HG02763 (cell line): ENCODE data around the gene PCK2.

Experiments used
- ATAC-seq: cut with Tn5 transposase; IDR thresholded peaks from one replicate; pipeline ENCODE4 v1.9.1; 2021; ENCODE audit warnings: mild to moderate bottlenecking, moderate library complexity; ENCODE audit not compliant: unreplicated experiment

Gene PCK2

DNA sequence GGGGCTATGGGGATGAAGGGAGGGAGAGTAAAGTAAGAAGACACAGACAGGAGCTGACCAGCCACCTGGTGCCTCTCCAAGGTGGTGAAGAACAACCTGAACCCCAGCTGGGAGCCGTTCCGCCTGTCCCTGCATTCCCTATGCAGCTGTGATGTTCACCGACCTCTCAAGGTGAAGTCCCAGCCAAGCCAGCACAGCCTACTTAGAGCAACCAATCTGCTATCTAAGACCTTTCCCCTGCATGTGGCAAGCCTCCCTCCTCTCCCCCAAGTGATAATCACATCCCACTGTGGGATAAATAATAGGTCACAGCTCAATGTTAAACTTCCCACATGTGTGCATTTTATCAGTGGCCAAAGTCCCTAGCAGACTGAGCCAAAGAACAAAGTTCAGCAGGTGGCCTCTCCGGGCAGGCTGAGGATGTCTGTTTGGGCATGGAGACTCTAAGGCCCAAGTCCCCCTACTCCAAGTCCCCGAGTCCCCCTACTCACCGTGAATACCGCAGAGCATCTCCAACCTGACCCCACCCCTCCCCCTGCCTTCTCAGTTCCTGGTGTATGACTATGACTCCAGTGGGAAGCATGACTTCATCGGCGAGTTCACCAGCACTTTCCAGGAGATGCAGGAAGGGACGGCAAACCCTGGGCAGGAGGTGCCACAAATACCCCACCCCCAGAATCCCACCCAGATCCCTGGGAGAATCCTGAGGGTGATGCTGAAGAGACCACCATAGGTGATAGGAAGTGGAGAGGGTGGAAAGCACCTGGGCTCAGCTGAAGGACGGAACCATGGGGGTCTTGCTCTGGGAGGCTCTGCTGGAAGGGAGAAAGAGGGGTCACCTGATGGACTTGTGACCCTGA is 19.3 kb upstream of the PCK2 start:
- ATAC-seq: no peak

DNA sequence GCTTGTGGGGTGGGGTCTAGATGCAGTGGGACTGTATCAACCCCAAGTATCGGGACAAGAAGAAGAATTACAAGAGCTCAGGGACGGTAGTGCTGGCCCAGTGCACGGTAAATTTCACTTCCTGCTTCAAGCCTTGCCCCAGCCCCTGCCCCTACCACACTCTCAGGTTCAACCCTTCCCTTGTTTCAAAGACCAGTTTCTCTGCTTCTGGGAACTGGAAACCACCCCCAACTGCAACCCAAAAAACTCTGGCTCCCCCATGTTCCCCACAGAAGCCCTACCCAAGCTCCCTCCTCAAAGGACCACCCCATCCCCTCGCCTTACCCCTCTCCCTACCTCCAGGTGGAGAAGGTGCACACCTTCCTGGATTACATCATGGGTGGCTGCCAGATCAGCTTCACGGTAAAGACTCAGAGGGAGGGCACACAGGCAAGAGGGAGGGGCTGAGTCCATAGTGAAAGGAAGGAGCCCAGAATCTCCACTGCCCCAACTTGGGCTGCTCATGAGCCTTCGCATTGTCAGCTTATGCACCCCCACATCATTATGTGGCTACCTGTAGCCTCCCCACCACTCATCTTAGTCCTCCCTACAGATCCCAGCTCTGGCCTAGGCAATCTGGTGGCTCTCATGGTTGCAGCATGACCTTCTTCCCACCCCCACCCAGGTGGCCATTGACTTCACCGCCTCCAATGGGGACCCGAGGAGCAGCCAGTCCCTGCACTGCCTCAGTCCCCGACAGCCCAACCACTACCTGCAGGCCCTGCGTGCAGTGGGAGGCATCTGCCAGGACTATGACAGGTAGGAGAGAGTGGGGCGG is 18.4 kb upstream of the PCK2 start:
- ATAC-seq: no peak

DNA sequence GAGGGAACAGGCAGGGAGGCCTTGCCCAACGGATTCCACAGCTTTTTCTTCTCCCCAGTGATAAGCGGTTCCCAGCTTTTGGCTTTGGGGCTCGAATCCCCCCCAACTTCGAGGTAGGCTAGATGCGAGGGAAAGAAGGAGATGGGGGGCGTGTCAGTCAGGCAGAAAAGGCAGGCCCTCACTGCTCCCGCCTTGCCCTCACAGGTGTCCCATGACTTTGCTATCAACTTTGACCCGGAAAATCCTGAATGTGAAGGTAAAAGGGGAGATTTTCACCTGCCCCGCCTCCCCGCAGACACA is 17.9 kb upstream of the PCK2 start:
- no peak for ATAC-seq

DNA sequence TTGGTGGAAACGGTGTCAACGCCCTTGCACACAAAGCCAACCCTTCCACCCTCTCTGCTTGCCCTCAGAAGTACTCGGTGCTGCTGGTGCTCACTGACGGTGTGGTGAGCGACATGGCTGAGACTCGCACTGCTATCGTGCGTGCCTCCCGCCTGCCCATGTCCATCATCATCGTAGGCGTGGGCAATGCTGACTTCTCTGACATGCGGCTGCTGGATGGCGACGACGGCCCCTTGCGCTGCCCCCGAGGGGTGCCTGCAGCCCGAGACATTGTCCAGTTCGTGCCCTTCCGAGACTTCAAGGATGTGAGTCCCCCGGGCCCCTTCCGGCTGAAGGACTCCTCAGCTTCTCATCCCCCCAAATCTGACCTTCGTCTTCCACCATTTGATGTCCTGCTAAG is 17.0 kb upstream of the PCK2 start:
- no peak for ATAC-seq

DNA sequence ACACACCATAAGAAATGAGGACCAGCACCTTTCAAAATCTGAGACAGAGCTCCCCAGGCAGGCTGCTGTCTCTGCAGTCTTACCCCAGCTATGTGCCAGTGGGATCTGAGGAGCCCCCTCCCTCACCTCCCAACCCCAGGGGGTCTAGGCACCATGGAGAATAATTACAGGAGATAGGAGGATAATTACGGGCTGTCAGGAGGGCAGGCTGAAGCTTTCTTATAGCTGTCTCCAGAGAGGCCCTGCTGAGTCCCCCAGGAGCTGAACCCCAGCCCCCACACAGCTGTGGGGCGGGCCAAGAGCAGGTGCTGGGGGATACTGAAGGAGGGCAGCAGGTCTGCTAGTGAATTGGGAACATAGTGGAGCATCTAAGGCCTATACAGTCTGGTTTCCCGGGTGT is 16.0 kb upstream of the PCK2 start:
- ATAC-seq: no peak

DNA sequence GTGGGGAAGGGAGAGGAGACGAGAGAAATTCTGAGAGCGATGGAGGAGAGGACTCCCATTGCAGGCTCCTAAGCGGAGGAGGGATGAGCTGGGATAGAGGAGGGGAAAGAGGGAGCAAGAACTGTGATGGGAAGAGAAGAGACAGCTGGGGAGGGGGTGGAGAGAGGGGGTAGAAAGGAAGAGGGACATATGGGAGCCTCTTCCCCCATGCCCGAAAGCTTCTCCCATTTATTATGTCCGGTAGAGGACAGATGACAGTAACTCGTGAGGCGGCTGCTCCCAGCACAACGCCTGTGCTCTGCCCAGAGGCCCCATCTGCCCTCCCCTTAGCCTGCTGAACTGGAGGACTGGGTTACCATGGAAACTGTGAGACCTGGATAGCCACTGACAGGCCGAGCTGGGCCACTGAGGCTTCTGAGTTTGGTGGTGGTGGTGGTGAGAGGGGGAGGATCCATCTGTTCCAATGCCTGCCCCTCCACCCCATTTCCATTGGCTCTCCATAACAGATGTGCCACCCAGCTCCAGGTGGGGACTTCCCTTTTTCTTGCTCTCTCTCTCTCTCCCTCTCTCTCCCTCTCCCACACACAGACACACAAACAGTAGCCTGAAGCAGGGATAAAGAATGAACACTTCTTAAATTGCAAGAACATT is 14.5 kb upstream of the PCK2 start:
- ATAC-seq: no peak

DNA sequence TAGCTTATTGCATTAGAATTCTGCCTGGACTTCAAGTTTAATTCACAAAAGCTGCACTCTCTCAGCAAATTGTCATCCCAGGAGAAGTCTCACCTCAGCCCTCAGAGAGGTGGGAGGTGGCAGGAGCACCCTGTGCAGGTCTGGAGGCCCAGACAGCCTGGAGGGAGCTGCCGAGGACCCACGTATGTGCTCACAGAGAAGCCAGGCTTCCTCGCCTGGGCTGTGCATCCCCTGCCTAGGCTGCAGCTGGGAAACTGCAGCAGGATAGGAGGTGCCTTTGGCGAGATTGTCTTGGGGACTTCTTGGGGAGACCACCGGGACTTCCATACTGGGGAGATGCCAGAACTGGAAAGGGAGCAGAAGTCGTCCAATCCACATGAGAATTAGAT is 14.0 kb upstream of the PCK2 start:
- no peak for ATAC-seq

DNA sequence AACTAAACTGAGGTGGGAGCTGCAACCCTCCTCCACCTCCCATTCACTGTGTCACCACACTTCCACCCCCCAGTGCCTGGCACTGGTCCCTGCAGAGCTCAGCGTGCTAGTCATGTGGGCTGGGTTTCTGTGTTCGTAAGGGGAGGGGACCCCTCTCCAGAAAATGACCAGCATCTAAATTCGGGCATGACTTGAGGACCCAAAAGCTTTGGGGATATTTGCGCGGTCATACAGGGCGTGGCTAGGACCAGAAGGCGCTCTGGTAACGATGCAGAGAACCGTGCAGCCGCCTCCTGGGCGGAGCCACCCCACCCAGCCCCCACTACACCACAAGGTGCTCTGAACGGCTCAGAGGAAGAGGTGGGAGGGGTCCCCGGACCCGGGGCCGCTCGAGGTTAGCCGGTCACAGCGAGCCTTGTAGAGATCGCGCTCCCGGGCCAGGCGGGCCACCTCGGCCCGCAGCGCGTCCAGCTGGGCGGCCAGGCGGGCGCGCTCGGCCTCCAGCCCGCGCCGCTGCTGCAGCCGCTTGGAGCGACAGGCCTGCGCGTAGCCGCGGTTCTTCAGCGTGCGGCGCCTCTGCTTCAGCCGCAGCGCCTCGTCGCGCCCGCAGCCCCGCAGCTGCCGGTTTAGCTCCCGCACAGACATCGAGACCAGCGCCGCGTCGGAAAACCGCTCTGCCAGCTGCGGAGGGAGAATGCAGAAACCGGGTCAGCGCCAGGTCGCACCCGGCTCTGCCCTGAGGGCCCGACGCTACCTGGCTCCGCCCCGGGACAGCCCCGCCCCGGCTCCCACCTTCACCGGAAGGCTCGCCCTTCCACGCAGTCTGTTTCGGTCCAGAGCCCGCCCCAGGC is 13.0 kb upstream of the PCK2 start:
- peak; percentile 89 for ATAC-seq

DNA sequence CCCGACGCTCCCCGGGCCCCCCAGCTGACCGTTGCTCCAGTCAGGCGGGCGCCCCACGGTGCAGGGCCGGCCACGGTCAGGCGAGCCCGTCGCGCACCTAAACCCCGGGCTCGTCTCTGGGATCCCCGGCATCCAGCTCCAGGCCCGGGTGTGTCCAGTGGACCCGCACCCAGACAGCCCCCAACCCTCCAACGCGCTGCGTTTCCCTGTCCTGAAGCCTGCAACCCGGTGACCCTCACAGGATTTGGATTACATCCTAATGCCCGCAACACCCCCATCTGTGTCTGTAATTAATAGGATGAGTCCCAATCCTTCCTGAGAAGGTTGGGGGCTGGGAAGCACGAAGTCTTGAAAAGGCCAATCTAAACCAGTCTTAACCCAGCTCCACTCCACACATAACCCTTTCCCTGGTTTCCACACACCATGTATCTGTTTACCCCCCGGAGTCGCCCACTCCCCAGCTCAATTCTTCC is 12.3 kb upstream of the PCK2 start:
- ATAC-seq: no peak

DNA sequence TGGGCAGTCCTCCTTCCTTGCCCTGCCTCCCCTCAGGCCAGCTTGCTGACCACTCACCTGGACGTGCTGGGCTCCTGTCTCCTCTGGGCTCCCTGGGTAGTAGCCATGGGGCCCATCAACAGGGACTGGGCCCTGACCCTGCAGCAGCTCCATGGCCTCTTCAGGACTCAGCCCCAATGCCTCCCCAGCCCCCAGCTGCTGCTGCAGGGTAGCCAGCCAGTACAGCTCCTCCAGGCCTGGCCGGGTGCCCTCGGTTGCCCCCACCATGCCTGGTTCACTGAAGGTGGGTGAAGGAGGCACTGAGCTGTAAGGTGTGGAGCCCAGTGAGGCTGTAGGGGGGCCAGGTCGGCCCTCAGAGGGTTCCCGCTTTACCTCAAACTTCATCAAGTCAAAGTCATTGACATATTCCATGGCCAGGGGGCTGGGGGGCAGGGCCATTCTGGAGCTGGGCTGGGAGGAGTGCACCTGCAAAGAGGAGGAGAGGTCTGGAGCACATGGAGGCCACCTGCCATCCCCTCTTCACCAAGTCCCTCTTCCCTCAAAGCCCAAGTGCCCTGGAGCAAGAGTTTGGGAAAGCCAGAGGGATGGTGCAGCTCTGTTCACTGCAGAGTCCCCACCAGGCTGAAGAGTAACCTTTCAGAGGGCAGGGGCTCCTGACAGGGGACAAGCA is 11.6 kb upstream of the PCK2 start:
- no peak for ATAC-seq

DNA sequence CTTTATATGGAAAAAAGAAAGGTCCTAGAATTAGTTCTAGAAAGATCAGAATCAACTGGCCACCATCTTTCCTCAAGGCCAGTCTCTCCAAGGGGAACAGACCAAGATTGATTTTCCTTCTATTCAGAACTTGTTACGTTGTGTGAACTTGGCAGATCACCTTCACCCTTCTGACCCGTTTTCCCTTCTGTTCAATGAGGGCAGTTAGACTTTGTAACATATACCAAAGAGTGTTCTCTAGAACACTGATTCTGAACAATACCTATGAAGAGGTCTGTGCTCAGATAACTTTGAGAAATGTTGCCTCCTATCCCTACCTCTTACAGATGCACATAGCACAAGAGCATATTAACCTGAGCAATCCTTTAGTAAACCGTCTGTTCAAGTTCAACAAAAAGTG is 10.6 kb upstream of the PCK2 start:
- no peak for ATAC-seq

DNA sequence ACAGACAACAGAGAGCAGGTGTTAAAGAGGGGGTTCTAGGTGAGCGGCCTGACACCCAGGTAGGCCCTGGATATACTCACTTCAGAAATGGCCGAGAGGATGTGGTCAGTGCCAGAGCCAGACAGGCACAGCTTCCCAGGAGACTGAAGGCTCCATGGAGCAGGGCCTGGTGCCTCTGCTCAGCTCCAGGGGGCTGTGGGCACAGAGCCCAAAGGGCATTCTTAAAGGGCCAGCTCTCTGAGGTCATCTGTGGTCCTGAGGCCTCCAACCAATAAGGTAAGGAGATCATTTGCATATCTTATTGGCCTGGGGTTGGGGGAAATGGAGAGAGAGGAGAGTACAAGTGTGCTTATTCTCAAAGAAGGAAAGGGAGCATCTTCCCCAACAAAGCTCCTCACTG is 9.7 kb upstream of the PCK2 start:
- no peak for ATAC-seq

DNA sequence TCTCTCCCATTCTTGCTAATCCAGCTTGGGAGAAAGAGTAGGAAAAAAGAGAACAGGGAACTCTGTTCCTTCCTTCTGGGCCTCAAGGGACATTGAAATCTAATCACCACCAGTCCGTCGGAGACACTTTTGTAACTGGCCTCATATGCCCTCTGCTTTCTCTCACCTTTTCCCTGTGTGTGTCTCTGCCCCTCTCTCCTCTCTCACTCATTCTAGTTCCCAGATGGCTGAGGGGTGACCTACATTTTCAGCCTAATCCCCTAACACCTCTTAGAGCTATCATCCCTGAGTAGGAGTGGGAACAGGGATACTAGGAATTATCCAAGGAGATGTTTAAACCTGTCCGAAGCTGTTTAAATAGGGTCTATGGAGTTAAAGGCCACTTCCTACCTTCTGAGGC is 8.9 kb upstream of the PCK2 start:
- ATAC-seq: no peak

DNA sequence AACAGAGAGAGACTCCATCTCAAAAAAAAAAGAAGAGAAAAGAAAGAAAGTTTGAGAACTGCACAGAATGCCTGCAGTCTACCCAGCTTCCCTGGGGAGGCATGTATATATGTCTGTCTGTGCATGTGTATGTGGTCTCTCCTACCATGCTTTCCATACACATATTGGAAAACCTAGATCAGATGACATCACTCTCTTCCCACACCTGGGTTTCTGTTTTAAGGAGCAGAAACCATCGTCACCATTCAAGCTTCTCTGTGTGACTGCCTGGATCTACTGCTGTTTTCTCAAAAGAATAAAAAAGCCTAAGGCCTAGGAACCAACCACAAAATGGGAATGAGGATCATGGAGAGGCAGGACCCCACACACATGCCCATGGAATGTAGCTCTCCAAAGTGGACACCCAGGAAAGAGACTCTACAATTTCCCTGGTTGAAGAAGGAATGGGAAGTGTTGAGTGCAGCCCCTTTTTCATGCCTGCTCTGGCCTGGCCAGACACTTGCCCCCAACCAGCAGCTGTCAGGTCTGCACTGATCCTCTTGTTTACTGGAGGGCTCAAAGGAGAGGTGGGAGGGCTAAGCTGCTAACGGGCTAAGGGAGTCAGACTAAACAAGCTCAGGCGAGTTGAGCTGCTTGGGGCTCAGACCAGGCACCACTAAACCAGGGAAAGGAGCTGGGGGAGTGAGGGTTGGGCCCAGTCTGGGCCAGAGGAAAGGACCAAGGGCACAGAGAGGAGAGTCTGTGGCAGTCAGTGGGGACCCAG is 7.7 kb upstream of the PCK2 start:
- no peak for ATAC-seq

DNA sequence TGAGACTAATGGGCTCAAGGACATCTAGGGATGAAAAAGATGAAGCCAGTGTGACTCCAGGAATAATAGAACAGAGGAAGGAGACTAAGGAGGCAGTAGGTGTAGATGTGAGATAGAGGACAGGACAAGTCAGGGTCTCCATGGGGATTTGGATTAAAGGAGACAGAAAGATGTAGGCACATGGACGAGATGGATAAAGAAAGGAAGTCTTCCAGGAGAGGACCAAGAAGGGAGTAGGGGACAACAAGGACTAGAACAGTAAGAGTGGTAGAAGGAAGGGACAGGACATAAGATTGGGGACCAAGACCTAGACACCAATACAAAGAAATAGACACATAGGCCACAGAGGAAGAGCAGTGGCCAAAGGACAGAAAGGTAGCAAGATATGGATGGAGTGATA is 7.1 kb upstream of the PCK2 start:
- ATAC-seq: no peak

DNA sequence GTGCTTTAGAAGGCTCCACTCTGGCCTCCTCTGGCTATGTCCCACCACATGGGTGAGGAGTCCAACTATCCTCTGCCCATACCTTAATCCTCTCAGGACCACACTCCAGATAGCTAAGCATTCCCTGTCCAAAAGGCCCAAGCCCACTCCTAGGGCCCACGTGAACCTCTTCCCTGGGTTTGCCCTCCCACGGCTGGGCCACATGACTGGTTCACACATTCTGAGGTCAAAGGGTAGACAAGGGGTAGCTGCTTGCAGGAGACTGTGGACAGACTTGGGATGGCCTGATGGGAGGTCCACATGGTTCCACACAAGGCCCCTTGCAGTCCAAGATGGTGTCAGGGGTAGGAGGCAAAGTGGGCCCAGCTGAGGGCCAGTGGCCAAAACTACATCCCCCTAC is 6.0 kb upstream of the PCK2 start:
- no peak for ATAC-seq

DNA sequence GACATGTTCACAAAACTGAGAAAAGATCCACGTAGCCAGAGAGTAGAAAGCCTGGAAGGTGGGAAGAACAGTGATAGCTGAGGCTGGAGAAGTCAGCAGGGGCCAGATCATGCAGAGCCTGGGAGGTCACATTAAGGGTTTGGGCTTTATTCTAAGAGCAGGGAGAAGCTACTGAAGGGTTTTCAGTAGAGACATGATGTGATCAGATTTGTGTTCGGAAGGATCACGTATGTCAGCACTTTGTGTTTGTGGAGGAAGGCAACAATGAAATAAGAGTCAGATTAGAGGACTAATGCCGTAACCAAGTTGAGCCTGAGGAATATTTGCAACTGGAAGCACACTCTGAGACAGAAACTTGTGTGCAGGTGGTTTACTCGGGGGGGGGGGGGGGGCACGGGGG is 4.2 kb upstream of the PCK2 start:
- no peak for ATAC-seq

DNA sequence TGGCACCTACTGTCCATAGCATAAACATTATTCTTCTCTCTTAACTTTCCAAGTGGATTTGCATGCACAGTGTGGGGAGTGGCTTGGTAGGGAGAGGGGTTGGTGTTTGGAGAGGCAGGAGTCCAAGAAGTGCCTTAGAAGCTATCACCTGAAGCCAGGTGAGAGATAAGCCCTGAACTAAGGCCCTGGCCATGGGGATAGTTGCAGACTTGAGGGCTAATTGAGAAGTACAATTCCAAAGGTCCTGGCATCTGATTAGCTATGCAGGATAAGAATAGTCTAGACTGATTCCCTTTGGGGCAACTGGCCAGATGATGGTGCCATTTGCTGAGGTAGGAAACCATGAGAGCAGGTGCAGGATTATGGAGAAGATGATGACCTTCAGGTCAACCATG is 2.0 kb upstream of the PCK2 start:
- ATAC-seq: no peak

DNA sequence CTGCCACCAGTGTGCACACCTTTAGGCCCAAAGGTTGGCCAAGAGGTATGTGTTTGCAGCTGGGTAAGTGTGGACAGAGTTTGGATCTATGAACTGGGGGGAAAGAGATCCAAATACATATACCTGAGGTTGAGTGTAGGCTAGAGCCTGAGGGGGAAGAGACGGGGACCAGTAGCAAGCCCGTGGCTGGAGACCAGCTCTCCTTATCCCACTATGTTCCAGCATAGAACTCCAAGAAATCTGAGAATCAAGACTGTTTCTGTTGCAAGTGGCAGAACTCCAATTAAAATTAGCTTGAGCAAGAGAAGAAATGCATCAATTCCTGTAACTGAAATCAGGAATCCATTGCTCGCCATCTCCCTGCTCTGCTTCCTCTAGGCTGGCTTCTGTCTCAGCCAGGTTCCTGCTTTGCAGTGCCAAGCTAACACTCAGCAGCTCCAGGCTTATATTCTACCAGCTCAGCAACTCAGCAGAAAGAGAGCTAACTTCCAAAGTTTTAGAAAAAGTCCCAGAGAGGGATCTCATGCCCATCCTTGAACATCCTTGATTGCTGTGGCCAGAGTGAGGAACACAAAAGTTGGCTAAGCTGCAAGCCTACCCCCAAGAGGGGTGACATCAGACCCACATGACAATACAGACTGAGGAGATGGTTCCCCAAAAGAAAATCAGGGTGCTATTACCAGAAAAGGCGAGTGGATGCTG is 1.5 kb upstream of the PCK2 start:
- ATAC-seq: no peak
